GM06990 (cell line): Measurements from ENCODE around the gene GCLC.

Experiments used
- DNase-seq: peaks from one replicate; pipeline ENCODE4 v3.0.0-alpha.2; 2011; ENCODE audit not compliant: insufficient read length; ENCODE audit errors: extremely low read depth
- H3K27me3 ChIP-seq: replicated peaks from 2 replicates; pipeline ENCODE4 v1.6.0; 2011; ENCODE audit warnings: low read length; ENCODE audit not compliant: control insufficient read depth, insufficient read depth
- H3K36me3 ChIP-seq: 2 replicates; pipeline ENCODE4 v1.5.1; 2011; ENCODE audit warnings: low read length; ENCODE audit not compliant: control insufficient read depth, insufficient read depth
- H3K4me3 ChIP-seq: replicated peaks from 2 replicates; pipeline ENCODE4 v1.5.1; 2011; ENCODE audit warnings: low read depth, mild to moderate bottlenecking, control low read depth, low read length
- TF ChIP-seq, protein P1 (sequence below): IDR thresholded peaks from 2 replicates; pipeline ENCODE4 v1.5.1; 2011; ENCODE audit warnings: low read length, control low read depth, mild to moderate bottlenecking, inconsistent platforms; ENCODE audit not compliant: insufficient read depth, poor library complexity, severe bottlenecking

GCLC gene

DNA sequence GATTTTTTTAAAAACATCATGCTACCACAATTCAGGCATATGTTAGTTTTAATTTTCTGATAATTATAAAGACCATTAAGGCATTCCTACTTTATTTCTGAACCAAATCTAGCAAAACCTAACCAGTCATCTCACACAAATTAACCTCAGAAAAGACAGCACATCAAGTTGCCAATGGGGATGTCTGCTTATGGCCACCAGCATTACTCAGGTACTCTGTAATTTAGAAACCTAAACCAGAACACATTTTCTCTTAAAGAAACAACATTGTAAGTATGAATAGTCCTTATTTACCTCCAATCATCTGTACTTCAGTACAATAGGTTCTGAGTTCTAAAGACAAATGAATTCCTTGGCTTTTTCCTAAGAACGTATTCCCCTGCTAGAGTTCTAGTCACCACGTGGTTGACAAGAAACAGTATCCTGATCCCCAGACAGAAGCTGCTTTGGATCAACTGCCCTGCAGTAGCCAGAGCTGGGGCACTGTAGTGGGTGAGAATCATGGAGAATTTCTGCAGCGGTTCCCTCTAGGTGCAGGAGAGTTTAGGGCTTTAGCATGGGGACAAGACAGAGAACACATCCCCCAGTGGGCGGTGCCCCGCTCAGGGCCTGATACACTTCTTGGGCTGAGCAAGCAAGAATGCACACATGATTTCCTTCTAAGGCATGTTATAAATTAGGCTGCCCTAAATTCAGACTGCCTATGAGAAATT lies 15.4 kb downstream of the GCLC start:
- Histone ChIP-seq H3K4me3 (no peak overlapping the region), H3K27me3 (no peaks in the 10 kb centered on the region), H3K36me3 (no peaks in the 10 kb centered on the region)
- no peak for DNase-seq
- TF ChIP-seq, protein P1, sequence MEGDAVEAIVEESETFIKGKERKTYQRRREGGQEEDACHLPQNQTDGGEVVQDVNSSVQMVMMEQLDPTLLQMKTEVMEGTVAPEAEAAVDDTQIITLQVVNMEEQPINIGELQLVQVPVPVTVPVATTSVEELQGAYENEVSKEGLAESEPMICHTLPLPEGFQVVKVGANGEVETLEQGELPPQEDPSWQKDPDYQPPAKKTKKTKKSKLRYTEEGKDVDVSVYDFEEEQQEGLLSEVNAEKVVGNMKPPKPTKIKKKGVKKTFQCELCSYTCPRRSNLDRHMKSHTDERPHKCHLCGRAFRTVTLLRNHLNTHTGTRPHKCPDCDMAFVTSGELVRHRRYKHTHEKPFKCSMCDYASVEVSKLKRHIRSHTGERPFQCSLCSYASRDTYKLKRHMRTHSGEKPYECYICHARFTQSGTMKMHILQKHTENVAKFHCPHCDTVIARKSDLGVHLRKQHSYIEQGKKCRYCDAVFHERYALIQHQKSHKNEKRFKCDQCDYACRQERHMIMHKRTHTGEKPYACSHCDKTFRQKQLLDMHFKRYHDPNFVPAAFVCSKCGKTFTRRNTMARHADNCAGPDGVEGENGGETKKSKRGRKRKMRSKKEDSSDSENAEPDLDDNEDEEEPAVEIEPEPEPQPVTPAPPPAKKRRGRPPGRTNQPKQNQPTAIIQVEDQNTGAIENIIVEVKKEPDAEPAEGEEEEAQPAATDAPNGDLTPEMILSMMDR: no peak

DNA sequence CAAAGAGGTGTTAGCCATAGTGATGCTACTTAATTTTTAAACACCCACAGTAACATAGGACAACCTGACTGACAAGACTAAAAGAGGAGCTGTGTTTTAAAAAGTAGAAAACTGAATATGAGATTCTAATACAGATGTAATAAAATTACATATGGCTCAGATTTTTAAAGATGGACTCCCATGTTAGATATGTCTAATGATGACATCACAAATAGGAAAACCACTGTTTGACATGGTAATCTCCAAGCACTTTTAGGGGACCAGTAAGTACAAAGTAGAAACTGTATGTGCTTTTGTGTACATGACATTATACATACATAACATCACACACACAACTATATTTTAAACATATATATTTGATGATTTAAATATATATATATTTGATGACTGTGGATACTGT lies 16.8 kb downstream of the GCLC start:
- no peak overlapping the region for H3K4me3 ChIP-seq
- no peaks in the 10 kb centered on the region for H3K36me3 ChIP-seq
- H3K27me3 ChIP-seq: no peaks in the 10 kb centered on the region
- TF ChIP-seq, protein P1: no peak
- DNase-seq: no peak

DNA sequence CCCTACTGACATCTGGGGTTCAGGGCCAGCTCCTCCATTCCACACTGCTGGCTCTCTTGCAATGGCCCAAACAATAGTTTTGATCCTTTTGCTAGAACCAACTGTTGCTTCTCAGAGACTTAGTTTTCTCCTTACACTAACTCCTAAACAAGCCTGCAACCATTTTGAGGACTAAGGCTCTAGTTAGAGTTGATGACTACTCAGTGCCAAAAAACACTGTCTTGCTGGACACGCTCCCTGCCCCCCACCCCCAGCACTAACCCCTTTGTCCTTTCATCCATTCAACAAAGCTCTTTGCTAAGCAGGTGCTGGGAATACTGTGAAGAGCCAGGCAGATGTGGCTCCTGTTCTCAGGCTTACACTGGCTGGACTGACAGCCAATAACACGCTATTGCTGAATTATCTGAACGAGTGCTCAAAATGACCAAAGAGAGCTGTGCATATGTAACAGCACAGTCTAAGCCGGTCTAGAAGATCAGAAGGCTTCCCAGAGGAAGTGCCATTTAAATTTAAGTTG lies 17.6 kb downstream of the GCLC start:
- no peak overlapping the region for H3K4me3 ChIP-seq
- DNase-seq: no peak
- TF ChIP-seq, protein P1: no peak
- H3K27me3 ChIP-seq: no peaks in the 10 kb centered on the region
- H3K36me3 ChIP-seq: no peaks in the 10 kb centered on the region

DNA sequence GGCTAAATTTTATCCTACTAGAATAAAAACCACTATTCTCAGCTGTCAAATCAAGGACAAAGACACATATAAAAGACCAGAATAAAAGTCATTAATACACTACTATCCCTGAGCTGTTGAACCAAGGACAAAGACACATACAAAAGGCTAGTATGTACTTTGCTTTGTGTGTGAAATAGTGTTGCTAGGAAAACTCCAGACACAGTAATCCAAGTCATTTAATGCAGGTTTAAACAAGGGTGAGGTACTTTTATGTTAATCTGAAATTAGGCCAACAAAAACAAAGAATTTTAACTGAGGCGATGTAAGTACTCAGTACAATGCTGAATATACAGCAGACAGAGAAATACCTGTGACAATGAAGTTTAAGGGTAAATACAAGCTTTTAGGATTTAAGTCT lies 18.9 kb downstream of the GCLC start:
- no peaks in the 10 kb centered on the region for H3K27me3 ChIP-seq
- no peak overlapping the region for H3K4me3 ChIP-seq
- TF ChIP-seq, protein P1: no peak
- DNase-seq: no peak
- no peaks in the 10 kb centered on the region for H3K36me3 ChIP-seq

DNA sequence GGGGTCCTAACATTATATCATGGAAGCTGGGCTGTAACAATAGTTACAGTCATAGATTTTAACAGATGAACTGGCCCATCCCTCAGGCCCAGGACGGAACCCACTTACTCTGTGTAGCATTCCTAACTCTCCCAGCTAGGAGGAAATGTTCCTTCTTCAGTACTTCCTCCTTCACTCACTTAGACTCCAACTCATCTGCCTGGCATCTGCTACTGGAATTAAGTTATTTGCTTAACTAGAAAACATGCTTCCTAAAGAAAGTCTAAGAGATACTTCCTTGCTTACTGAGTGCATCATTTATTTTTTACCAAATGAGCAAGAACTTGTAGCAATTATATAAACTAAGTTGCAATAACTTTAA lies 20.5 kb downstream of the GCLC start:
- Histone ChIP-seq H3K36me3 (no peaks in the 10 kb centered on the region), H3K4me3 (no peak overlapping the region), H3K27me3 (no peaks in the 10 kb centered on the region)
- no peak for DNase-seq
- TF ChIP-seq, protein P1: no peak
